ENCODE measurements around the gene RNF151. TPM values are rescaled to one million over a fixed set of nuclear protein-coding genes. Genes with fewer than 3 reads are reported as not detected.
A peak's percentile ranks its signal among the peaks of the same experiment; 100 is the strongest.

The RNF151 gene
- total RNA-seq, 1 donor from 2014 or later = not detected

GRCh38 chr16:1971796-1972489 is 5.3 kb downstream of the RNF151 start, which contains the start of gene TBL3:
Gene TBL3 (plus strand): TSS chr16:1972053. CDS start chr16:1972165, 112 bp downstream.
- Mint-ChIP-seq H3K27ac (ENCODE audit: unreplicated experiment) (peak within 1 kb of the TSS; percentile 98), H3K4me3 (ENCODE audit: unreplicated experiment) (peak within 1 kb of the TSS; percentile 97), H3K9me3 (ENCODE audit: unreplicated experiment) (peaks cover 8% of the 10 kb centered on the region), H3K27me3 (ENCODE audit: unreplicated experiment) (peaks cover 8% of the 10 kb centered on the region), H3K36me3 (ENCODE audit: unreplicated experiment) (no peaks in the 10 kb centered on the region), H3K4me1 (ENCODE audit: low read depth, unreplicated experiment) (peaks cover 2% of the 10 kb centered on the region)
- TF ChIP-seq, protein P1, sequence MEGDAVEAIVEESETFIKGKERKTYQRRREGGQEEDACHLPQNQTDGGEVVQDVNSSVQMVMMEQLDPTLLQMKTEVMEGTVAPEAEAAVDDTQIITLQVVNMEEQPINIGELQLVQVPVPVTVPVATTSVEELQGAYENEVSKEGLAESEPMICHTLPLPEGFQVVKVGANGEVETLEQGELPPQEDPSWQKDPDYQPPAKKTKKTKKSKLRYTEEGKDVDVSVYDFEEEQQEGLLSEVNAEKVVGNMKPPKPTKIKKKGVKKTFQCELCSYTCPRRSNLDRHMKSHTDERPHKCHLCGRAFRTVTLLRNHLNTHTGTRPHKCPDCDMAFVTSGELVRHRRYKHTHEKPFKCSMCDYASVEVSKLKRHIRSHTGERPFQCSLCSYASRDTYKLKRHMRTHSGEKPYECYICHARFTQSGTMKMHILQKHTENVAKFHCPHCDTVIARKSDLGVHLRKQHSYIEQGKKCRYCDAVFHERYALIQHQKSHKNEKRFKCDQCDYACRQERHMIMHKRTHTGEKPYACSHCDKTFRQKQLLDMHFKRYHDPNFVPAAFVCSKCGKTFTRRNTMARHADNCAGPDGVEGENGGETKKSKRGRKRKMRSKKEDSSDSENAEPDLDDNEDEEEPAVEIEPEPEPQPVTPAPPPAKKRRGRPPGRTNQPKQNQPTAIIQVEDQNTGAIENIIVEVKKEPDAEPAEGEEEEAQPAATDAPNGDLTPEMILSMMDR (IDR thresholded peaks at IDR 0.05; ENCODE audit: partially characterized antibody, unreplicated experiment) = no peak
- peak; percentile 95 for DNase-seq

DNA sequence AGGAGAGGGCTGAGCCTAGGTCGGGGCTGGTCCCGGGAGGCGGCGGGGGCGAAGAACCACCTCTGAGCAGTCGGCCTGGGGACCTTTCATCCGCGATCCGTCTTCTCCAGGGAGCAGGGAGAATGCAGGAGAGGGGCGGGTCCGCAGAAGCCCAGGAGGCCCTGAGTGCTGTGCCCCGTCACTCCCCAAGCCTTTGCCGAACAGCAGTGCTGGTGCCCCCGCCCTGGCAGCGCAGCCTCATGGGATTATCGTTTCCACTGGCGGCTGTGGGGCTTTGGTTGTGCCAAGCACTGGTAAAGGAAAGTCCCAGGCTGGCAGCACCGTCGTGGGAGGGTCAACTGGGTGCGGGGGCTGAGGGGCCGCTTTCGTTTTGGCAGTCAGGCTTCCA is 5.8 kb downstream of the RNF151 start:
- Mint-ChIP-seq H3K4me3 (ENCODE audit: unreplicated experiment) (peak overlapping the region; percentile 97), H3K27me3 (ENCODE audit: unreplicated experiment) (peaks cover 8% of the 10 kb centered on the region), H3K27ac (ENCODE audit: unreplicated experiment) (no peak overlapping the region), H3K9me3 (ENCODE audit: unreplicated experiment) (peaks cover 8% of the 10 kb centered on the region), H3K4me1 (ENCODE audit: low read depth, unreplicated experiment) (peaks cover 2% of the 10 kb centered on the region), H3K36me3 (ENCODE audit: unreplicated experiment) (no peaks in the 10 kb centered on the region)
- TF ChIP-seq, protein P1 (IDR thresholded peaks at IDR 0.05; ENCODE audit: partially characterized antibody, unreplicated experiment) = no peak
- no peak for DNase-seq

DNA sequence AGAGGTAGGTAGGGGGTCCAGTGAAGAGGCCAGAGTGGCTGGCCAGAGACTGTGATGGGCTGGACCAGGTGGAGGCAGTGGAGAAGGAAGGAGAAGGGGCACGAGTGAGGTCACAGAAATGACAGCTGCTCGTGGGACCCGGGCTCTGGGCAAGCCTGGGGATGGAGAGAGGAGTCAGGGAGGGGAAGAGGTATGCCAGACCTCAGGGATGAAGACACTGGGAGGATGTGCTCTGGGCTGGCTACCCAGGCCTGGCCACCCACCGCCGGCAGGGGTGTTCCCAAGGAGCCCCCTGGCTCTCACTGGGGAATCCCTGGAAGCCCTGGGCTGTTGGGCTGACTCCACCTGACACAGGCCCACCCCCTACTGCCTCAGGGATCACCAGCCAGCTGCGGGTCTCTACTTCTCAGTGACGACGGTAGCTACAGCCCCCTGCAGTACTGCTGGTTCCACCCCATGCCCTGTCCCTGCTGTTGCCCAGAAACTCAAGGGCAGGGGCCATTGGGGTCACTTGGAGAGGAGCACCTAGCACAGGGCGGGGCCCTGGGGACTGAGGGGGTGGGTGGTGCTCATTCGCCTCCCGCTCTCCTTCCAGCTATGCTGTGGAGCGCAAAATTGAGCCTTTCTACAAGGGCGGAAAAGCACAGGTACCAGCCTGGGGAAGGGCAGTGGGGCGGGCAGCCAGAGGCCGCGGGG is 7.0 kb downstream of the RNF151 start:
- Mint-ChIP-seq H3K4me3 (ENCODE audit: unreplicated experiment) (no peak overlapping the region), H3K27me3 (ENCODE audit: unreplicated experiment) (peaks cover 8% of the 10 kb centered on the region), H3K4me1 (ENCODE audit: low read depth, unreplicated experiment) (peaks cover 2% of the 10 kb centered on the region), H3K27ac (ENCODE audit: unreplicated experiment) (no peak overlapping the region), H3K9me3 (ENCODE audit: unreplicated experiment) (peaks cover 8% of the 10 kb centered on the region), H3K36me3 (ENCODE audit: unreplicated experiment) (no peaks in the 10 kb centered on the region)
- TF ChIP-seq, protein P1 (IDR thresholded peaks at IDR 0.05; ENCODE audit: partially characterized antibody, unreplicated experiment) = no peak
- no peak for DNase-seq

DNA sequence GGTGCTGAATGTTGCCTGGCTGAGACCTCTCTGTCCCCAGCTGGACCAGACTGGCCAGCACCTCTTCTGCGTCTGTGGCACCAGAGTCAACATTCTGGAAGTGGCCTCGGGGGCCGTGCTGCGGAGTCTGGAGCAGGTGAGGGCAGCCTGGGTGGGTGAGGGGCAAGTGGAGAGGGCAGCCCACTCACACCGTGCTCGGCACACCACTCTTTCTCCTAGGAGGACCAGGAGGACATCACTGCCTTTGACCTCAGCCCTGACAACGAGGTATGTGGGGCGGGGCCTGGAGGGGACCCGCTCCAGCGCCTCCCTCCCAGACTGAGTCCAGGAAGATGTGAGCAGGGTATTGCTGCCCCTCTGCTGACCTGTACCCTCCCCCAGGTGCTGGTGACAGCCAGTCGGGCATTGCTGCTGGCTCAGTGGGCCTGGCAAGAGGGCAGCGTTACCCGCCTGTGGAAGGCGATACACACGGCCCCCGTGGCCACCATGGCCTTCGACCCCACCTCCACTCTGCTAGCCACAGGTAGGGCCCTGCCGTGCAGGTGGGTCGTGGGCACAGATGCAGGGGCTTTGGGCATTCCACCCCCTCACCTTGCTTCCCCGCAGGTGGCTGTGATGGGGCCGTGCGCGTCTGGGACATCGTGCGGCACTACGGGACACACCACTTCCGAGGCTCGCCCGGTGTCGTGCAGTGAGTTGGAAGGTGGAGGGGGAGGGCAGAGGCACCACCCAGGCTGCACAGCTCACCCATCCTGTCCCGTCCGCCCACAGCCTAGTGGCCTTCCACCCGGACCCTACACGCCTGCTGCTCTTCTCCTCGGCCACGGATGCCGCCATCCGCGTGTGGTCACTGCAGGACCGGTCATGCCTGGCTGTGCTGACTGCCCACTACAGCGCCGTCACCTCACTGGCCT is 7.8 kb downstream of the RNF151 start:
- Mint-ChIP-seq H3K27me3 (ENCODE audit: unreplicated experiment) (peaks cover 8% of the 10 kb centered on the region), H3K4me3 (ENCODE audit: unreplicated experiment) (no peak overlapping the region), H3K4me1 (ENCODE audit: low read depth, unreplicated experiment) (peaks cover 2% of the 10 kb centered on the region), H3K36me3 (ENCODE audit: unreplicated experiment) (no peaks in the 10 kb centered on the region), H3K27ac (ENCODE audit: unreplicated experiment) (no peak overlapping the region), H3K9me3 (ENCODE audit: unreplicated experiment) (peaks cover 8% of the 10 kb centered on the region)
- TF ChIP-seq, protein P1 (IDR thresholded peaks at IDR 0.05; ENCODE audit: partially characterized antibody, unreplicated experiment) = no peak
- DNase-seq = no peak
